Activated gamma-delta T cell treated with Interleukin-2 at 50 U/mL for 16 hours (primary cell): ENCODE data around the gene HEATR1.
A peak's percentile ranks its signal among the peaks of the same experiment; 100 is the strongest.

Source experiments
- DNase-seq: peaks from one replicate; pipeline ENCODE4 v3.0.0-alpha.2; 2020

HEATR1 gene

DNA sequence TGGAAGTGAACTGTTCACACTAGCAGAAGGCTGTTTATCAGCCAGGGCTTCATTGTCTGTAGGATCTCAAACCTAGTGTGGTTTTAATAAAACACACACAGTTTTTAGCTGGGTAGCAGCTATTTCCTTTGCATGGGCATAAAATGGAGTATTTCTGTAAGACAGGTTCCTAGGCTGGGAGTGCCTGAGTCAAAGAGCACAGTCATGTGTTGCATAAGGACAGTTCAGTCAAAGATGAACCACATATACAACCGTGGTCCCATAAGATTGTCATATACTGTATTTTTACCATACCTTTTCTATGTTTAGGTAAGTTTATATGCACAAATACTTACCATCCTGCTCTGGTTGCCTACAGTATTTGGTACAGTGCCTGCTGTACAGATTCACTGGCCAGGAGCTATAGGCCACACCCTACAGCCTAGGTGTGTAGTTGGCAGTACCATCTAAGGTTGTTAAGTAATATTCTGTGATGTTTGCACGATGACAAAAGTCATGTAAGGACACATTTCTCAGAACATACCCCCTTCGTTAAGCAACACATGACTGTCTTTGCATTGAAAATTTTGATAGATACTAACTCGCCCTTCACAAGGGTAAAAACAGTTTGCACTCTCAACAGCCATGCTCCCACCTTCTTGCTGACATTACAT lies 63.4 kb downstream of the HEATR1 start:
- DNase-seq = no peak

DNA sequence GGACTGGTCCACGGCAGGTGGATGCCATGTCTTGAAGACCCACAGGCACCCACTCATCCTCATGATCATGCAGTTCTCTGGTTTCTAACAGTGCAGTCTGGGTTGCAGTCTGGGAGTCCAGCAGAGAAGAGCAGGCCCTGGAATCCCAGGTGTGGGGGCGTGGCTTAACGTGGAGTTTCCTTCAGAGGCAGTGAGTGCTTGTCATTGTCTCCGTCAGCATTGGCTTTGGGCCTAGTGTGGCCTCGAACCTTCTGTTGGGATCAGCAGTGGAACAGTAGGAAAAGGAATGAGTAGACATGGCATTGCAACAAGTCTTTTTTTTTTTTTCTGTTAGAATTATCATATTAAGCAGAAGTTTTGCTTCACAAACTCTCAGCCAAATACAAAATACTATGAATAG lies 67.8 kb downstream of the HEATR1 start:
- no peak for DNase-seq

DNA sequence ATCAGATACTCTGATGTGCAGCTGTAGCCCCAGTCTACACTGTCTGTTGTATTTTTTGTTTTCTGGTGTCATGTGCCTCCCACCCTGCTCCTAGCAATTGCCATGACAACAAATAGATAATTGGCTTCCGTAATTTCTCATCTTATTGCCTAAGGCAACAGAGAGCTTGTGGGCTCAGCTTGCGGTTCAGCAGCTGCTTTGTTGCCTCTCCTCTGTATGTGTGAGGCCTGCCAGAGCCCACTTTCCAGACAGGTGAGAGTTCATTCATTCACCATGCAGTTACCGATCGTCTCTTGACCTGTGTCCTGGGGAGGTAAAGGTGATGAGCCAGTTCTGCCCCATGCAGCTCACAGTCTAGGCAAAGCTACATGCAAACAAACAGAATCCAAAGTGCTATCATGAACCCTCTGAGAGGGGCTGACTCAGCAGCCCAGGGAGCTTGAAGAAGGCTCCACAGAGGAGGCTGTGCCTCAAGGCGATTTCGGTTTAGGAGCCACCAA lies 68.6 kb downstream of the HEATR1 start:
- no peak for DNase-seq

DNA sequence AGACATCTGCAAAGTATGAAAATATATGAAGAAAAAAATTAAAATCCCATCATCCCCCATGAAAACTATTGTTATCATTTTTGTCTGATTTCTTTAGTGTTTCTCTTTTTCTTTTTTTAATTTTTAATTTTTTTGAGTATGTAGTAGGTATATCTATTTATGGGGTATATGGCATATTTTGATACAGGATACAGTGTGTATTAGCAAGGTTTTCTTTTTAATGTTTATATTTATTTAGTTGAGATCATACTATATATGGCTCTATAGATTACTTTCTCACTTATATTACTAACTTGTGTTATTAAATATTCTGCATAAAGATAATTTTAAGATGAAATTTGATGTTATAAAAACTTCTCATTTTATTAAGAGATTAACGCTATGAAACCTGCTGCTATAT lies 69.1 kb downstream of the HEATR1 start:
- DNase-seq = no peak

DNA sequence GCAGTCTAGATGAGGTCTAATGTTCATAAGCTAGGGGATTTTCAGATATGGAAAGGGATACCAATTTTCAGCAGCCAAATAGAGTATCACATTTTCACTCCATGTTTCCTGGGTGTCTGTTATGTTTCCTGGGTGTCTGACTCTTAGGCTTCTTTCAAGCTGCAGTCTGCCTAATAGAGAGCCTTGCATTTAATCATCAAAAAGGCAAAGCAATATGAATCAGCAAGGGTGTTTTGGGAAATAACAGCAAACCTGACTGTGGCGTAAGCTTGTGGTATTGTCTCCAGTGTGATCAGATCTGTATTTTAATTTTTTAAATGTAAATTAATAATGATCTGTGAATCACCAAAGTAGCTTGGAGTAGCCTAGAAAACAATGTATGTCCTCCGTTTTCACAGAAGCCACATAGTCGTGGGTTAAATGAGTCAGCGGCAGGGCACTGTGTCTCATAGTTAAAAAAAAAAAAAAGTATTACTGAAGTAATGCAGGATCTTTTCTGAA lies 70.1 kb downstream of the HEATR1 start:
- no peak for DNase-seq

DNA sequence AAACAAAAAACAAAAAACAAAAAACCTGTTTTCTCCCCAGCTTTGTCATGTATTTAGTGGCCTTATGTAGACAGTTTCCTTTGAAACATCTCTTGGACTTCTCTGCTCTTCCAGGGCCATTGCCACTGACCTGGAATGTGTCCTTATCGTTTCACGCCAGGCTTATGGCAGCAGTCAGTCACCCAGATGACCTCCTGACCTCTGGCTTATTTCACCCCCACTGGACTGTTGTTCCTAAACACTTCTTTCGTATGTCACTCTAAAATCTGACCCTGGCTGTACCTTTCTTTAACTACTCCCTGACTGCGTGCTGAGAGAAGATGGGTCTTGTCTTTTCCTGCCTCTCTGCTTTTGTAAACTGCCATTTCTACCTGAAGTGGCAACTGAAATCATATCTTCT lies 71.5 kb downstream of the HEATR1 start:
- no peak for DNase-seq

DNA sequence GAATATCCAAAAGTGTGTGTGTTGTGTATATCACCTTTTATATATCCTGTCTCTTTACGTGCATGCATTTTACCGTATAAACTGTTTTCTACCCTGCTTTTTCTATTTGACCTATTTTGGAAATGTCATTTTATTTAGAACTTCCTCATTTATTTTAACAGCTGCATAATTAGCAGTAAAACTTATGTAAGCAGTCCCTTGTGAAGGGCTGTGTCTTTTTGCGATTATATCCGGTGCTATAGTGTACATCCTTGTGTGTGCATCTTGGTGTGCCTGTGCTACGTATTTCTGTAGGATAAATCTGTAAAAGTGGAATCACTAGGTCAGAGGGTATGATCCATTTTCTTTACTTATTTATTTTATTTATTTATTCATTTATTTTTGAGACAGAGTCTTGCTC lies 73.4 kb downstream of the HEATR1 start:
- DNase-seq = no peak

DNA sequence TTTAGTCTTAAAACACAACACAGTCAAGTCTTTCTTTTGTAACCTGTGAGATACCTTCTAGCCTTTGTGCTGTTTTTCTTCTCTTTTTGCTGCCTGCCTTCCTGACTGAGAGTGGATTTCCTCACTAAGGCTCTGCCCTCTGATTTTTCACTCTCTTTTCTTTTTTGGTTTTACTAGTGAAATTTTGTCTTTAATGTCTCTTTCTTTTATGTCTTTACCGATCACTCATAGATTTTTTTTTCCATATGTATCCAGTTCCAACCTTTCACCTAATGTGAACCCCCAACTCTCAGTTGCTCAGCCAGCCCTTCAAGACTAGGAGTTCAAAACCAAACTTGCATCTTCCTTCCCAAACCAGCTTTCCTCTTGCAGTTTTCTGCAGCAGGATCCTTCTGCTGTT lies 74.0 kb downstream of the HEATR1 start:
- DNase-seq = no peak

DNA sequence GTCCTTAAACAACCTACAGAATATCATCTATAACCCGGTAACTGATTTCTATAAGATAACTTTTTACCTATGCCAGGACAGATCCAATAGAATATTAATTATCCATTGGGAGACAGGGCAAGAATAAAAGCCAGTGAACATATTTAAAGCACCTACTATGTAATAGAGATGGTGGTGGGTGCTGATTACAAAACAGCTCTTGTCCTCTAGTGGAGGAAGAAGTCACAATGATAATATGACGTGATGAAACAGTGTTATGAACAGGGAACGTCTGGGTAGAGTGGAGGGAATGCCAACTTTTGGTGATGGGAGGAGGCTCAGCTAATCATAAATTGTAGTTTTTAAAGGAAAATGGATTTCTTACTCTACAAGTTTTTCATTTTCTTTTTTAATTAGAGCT lies 78.2 kb downstream of the HEATR1 start:
- no peak for DNase-seq

DNA sequence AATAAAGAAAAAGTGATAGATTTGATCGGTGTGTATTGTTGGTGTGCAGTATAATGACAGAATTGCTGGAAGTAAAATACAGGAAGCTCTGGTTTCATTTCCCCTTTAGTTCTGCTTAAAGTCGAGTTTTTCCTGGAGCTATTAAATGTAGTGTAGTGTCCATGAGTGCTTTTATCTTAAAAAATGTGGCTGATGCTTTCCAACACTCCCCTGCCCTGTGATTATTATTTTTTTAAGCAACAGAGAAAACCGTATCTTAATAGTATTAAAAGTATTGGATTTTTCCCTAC lies 79.5 kb downstream of the HEATR1 start:
- no peak for DNase-seq

DNA sequence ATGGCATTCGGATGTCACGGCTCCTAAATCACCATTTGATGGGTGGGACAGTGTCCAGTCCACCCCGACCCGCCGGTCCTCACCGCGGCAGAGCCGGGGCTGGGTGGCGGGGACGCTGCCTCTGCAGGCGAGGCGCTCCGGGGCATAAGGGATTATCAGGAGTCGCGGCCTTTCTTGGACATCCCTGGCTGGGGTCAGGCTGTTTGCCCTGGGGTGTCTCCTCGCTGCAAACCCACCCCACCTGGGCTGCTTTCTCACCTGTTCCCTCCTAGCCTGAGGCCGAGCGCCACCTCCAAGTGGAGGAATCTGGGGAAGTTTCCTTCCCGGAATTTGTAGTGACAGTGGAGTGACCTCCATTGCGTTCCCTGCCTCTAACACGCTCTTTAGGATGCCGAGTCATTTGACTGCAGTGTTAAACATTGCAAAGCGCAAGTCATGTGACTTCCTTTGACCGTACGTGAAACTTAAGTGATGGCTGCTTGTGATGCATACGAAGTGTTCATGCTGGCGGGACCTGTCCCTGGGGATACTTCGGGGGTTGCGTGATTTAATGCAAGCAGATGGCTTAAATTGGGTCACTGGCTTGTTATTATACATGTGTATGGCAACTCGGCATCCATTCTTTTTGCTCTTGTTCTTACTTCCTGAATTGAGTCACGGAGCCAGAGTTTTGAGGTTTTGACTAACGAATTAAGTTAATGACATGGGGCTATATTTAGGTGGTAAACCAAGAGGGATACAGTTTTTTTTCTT lies 80.0 kb downstream of the HEATR1 start:
- DNase-seq = peak; percentile 54

DNA sequence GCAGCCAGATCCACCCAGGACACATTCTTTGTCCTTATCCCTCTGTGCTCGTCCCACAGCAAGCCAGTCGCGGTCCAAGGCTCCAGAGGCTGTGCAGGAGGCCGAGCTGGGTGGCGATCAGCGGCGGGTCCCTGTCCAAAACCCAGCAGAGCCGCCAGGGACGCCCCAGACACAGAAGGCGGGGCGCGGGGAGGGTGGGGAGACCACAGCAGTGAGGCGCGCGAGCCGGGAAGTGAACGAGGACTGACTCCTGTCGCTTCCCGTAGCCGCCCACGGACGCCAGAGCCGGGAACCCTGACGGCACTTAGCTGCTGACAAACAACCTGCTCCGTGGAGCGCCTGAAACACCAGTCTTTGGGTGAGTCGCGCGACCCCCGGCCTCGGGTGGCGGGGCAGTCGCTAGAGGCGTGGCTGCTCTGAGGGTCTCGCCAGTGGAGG lies 80.6 kb downstream of the HEATR1 start, which contains the start of gene LGALS8:
Gene LGALS8 (plus strand): TSS at position 279 of the 438 bp plus-strand sequence. CDS start 2,089 bp downstream, outside the sequence.
- peak; percentile 78 for DNase-seq

DNA sequence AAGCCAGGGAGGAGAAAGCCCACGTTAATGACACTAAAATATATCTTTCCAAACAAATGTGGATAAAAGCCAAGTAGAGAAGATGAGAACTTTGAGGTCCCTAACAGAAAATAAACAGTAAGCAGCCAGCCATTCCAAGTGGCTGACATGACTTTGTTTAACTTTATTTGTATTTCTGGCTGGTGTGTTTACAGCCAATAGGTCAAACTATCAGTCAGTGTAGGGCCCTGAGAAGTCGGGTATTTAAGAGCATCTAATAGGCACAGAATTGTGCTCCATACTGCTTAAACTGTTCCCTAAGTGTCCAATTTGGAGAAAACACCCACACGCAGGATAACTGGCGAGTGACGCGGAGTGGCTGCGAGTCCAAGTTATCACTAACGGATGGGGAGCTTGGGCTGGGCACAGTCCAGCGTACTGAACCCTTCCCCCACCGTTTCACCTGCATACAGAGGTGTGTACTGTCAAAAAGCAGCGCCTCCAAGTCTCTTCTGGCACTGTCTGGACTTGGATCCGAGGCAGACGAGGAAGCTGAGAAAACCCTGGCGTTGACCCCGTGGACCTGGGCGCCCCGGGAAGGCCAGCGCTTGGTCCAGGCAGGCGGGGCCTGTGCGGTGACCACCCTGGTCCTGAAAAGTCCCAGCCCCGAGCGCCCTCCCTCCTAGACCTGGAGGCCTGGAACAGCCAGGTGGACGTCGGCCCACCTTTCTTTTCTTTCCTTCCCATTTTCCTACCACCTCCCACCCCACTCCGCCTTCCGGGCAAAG lies 81.2 kb downstream of the HEATR1 start:
- DNase-seq = no peak

DNA sequence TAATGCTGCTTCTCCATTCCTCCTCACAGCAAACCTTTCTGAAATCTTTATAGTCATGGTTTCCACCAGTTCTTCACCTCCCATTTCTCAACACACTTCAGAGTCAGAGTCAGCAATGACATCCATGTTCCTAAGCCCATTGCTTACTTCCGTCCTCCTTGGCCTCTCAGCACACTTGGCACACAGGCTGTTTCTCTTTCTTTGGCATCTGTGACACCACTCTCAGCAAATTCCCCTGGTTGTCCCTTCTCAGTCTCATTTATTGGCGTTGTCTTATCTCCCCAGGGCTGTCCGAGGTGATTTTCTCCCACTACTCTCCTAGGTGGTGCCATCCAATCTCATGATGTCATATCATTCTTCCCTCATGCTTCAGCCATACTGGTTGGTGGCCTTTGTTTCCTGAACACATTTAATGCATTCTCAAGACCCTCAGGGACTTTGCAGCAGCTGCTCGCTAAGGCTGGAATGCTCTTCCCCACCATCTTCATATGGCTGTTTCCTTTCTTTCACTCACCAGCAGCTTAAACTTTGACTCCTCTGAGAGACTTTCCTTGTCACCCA lies 83.8 kb downstream of the HEATR1 start:
- no peak for DNase-seq

DNA sequence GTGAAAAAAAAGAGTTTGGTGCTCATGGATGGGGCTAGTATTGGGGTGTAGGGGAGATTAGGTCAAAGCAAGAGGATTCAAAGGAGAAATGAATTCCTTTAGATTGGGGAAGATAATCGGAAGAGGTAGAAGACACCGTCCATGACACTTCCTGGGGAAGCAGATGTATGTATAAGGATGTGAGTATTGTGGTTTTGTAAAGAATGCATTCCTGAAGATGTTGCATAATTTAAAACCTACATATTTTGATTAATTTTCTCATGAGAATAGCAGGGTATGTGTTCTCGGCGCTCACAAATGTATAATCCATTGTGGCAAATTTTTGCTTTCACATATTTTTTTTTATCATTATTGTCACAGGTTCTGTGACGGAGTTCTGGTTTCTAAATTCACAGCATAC lies 86.0 kb downstream of the HEATR1 start:
- DNase-seq = no peak

DNA sequence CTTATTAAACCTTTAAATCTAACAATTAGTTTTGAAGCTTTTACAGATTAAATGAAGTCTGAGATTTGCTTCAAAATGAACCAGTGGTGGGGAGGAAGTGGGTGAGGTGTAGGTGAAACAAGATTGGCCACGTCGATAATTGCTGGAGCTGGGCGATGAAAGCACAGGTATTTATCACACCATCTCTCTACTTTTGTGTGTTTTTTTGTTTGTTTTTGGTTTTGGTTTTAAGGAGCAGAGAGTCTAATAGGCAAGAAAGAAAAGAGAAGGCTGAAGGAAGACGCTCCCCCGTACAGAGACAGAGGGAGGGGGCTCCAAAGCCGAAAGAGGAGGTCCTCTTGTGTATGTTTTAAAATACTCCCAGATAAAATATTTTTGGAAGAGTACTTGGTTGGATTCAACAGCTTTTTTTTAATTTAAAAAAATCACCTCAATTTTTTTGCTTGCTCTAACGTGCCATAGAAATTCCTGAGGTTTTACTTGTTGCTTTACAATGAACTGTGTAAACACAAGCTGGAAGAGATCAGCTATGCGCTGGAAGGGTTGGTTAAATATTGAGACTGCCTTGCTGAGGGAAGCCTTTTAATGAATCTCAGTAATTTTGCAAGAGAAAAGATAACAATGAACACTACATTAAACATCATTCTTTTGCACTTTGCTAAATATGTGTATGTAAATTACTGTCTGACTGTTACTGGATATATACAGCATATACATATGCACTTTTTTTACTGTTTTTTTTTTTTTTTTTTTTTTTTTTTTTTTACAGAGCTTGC lies 87.2 kb downstream of the HEATR1 start:
- peak; percentile 37 for DNase-seq

DNA sequence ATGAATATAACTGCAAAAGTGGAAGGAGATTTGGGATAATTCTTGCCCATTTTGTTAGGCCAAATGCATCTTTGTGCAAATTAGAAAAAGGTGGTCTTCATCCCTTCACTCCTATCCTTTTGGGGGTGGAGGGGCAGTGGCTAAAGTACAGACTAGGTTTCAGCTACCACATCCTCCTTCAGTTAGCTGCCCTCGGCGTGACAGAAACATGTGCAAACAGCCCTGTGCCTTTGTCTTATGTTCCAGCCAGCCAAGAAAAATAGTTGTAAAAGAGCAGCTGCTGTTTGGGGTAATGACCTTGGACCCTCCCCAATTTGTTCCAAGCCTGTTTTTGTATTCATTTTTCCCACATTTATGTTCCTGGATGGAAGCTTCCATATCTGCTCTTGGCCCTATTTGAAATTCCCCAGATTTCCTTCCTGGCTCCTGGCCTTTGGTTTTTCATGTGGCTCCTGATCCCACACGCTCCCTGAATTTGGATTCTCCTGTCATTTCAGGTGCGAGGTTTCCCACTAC lies 88.8 kb downstream of the HEATR1 start:
- no peak for DNase-seq

DNA sequence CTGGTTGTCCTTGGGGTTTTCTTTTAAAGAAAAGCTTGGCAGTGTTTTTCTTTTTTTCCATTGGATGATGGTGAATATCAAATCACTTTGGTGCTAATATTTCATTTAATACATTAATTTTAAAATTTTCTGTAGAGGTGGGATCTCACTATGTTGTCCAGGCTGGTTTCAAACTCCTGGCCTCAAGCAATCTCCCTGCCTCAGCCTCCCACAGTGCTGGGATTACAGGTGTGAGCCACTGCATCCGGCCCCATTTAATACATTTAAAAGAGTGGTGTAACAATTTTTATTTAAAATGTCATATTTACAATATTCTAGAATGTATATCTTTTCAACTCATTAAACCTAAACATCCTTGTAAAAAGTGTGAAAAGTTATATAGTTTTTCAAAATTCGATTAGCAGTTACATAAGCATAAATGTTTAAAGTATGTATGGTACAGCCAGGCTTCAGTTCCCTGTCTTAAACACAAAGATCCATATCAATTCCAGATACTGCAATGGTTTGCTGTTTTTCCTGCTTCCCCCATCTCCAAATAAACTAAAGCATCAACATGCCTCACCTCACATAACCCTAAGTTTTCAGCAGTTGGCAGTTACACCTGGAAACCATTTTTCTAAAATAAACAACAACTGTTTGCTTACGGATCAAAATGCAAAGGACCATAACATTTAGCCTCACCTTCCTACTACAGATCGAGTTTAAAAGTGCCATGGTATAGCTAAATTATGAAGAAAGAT lies 89.4 kb downstream of the HEATR1 start:
- DNase-seq = no peak

DNA sequence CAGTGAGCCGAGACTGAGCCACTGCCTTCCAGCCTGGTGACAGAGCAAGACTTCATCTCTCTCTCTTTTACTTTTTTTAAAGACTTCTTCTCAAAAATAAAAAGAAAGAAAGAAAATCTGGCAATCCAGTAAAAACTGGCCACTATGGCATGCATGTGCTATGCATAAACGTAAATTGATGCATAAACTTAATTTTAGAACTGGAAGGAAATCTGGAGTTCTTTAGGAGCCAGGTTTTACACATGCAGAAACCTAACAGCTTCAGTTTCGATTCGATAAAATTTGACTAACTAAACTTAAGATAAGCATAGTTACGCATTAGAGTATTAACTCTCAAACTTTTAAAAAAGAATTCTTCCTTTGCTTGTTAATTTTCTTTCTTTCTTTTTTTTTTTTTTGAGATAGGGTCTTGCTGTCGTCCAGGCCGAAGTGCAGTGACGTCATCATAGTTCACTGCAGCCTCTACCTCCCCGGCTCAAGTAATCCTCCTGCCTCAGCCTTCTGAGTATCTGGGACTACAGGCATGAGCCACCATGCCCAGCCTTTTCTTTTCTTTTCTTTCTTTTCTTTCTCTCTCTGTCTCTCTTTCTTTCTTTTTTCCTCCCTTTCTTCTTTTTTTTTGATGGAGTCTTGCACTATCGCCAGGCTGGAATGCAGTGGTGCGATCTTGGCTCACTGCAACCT lies 92.4 kb downstream of the HEATR1 start:
- DNase-seq = no peak

DNA sequence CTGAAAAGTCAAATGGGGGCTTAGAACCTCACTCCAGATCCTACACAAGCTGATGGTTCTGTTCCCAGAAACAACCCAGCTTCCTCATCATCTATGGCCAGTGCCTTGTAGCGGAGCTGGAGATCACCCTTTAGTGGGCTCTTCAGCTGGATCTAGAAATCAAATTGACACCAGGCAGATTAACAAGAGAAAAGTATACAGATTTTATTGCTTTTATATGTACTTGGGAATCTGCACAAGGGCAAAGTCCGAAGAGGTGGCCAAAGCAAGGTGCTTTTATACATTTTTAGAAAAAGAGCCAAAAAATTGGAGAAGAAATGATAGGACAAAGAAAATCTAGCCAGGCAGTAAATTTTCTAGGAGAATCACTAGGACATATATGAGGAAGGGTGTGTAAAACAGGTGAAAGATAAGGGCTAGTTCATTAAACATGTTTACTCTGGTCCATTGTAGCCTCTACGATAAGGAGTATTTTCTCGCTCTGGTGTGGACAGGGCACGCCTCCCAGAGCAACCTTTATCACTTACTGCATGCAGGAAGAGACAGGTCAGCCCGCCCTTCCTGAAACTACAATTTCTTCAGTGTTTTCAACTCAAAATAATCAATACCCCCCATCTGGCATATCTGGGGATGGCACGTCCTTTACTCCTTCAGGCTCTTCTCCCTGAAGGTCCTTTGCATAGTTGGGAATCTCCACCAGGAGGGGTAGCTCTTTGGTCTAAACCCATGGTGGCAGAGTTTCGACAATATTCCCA lies 94.5 kb downstream of the HEATR1 start:
- DNase-seq = no peak
